Right atrium auricular region (tissue), 2 donors: ENCODE results near the gene RGS4. TPM values are rescaled to one million over a fixed set of nuclear protein-coding genes. Genes with fewer than 3 reads are reported as not detected.

Source experiments
- DNase-seq: peaks from one replicate; pipeline ENCODE4 v3.0.0-alpha.2; 2019; ENCODE audit warnings: low spot score
- H3K27ac ChIP-seq, 2 donors: fragments of 200-600 bp; sonication (generic); 1 replicate in 1 of 2; 2 replicates in 1 of 2; pipeline ENCODE4 v1.5.1; 2016 to 2019
- H3K27me3 ChIP-seq, 2 donors: fragments of 200-600 bp; sonication (generic); one replicate each; pipeline versions ENCODE4 v1.5.1 to v1.6.0; 2017 to 2019
- H3K36me3 ChIP-seq: fragments of 200-600 bp; sonication (generic); one replicate; pipeline ENCODE4 v1.5.1; 2016
- H3K4me1 ChIP-seq, 2 donors: fragments of 200-600 bp; sonication (generic); one replicate each; pipeline versions ENCODE4 v1.5.1 to v1.6.0; 2017 to 2019
- H3K4me3 ChIP-seq, 2 donors: fragments of 200-600 bp; sonication (generic); 1 replicate in 1 of 2; 2 replicates in 1 of 2; pipeline ENCODE4 v1.5.1; 2017 to 2019; ENCODE audit warnings: mild to moderate bottlenecking in 1 of 2, moderate library complexity in 1 of 2
- H3K9me3 ChIP-seq, 2 donors: fragments of 200-600 bp; sonication (generic); one replicate each; pipeline ENCODE4 v1.5.1; 2019
- CTCF ChIP-seq, 2 donors: fragments of 200-600 bp; sonication (generic); IDR thresholded peaks; one replicate each; pipeline ENCODE4 v1.5.1; 2019; ENCODE audit warnings: antibody characterized with exemption in 2 of 2
- total RNA-seq, 2 donors: library from RNA; depleted of rRNA; stranded (reverse); fragments of >200 nt; gene quantifications; one replicate each; pipeline ENCODE4 v1.1.0, GENCODE V29; 2016

Gene RGS4
- total RNA-seq, 2 donors from 2014 or later: 1.5 to 5.0 TPM

- Histone ChIP-seq H3K4me1 (no peaks in the 10 kb centered on the region), H3K36me3 (no peaks in the 10 kb centered on the region), H3K9me3 (no peaks in the 10 kb centered on the region), H3K27me3 (no peaks in the 10 kb centered on the region), H3K27ac (no peak overlapping the region), H3K4me3 (no peak overlapping the region)
- TF ChIP-seq CTCF (IDR thresholded peaks at IDR 0.05): no peak
- no peak for DNase-seq
Observed at GRCh38 chr1:163048869-163049268, 20.3 kb upstream of the RGS4 start.

GRCh38 chr1:163049296-163049695 is 19.9 kb upstream of the RGS4 start:
- no peak for DNase-seq
- TF ChIP-seq CTCF (IDR thresholded peaks at IDR 0.05): no peak
- no peak overlapping the region for H3K4me3 ChIP-seq
- H3K9me3 ChIP-seq: no peaks in the 10 kb centered on the region
- H3K4me1 ChIP-seq: no peaks in the 10 kb centered on the region
- no peaks in the 10 kb centered on the region for H3K27me3 ChIP-seq
- H3K36me3 ChIP-seq: no peaks in the 10 kb centered on the region
- H3K27ac ChIP-seq: no peak overlapping the region

DNA sequence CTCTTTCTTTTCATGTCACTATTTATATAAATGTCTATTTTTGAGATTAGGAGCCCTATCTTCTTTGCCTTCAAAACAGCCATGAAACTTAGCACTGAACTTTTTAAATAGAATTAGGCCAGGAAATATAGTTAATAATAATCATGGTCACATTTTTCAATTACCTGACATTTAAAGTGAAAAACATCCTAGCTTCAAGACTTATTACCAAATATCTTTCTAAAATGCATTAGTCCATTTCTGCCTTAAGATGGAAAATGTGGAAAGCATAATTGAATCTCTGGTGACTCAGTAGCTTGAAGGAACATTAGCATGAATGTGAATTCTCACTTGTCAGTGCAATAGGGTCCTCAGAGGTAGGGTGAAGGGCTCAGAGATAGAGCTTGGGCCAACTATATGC is 18.7 kb upstream of the RGS4 start:
- no peak for DNase-seq
- Histone ChIP-seq H3K4me1 (no peaks in the 10 kb centered on the region), H3K9me3 (no peaks in the 10 kb centered on the region), H3K4me3 (no peak overlapping the region), H3K27me3 (no peaks in the 10 kb centered on the region), H3K27ac (no peak overlapping the region), H3K36me3 (no peaks in the 10 kb centered on the region)
- TF ChIP-seq CTCF (IDR thresholded peaks at IDR 0.05): no peak

GRCh38 chr1:163054181-163054591 is 15.0 kb upstream of the RGS4 start:
- Histone ChIP-seq H3K4me3 (no peak overlapping the region), H3K36me3 (no peaks in the 10 kb centered on the region), H3K4me1 (no peaks in the 10 kb centered on the region), H3K27me3 (no peaks in the 10 kb centered on the region), H3K9me3 (no peaks in the 10 kb centered on the region), H3K27ac (no peak overlapping the region)
- DNase-seq: no peak
- no peak for TF ChIP-seq CTCF (IDR thresholded peaks at IDR 0.05)

DNA sequence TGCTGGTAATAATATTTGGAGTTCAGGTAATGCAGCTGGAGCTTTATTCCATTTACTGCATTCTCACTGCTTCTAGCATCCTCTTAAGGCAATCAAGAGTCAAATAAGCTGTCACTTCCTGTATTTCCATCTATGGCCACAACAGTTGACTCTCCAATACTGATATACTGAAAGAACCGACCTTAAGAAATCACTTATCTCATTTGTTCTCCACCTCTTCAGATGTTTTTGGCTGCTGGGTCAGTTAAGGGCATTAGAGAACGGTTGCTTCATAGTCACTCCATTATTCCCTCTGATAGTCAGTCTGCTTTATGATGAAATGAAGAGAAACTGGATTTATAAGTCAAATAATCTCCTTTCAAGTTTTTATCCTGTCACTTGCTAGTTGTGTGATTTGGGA is 14.2 kb upstream of the RGS4 start:
- Histone ChIP-seq H3K4me1 (no peaks in the 10 kb centered on the region), H3K27me3 (no peaks in the 10 kb centered on the region), H3K36me3 (no peaks in the 10 kb centered on the region), H3K4me3 (no peak overlapping the region), H3K27ac (no peak overlapping the region), H3K9me3 (no peaks in the 10 kb centered on the region)
- no peak for DNase-seq
- no peak for TF ChIP-seq CTCF (IDR thresholded peaks at IDR 0.05)

DNA sequence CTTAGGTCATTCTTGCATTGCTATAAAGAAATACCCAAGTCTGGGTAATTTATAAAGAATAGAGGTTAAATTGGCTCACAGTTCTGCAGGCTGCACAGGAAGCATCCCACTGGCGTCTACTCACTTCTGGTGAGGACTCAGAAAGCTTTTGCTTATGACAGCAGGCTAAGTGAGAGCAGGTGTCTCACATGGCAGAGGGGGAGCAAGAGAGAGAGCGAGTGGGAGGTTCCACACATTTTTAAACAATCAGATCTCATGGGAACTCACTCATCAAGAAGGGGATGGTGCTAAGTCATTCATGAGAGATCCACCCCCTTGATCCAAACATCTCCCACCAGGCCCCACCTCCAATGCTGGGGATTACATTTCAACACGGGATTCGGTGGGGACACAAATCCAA is 13.6 kb upstream of the RGS4 start:
- no peaks in the 10 kb centered on the region for H3K4me1 ChIP-seq
- no peak overlapping the region for H3K27ac ChIP-seq
- no peak overlapping the region for H3K4me3 ChIP-seq
- no peaks in the 10 kb centered on the region for H3K36me3 ChIP-seq
- H3K27me3 ChIP-seq: no peaks in the 10 kb centered on the region
- no peak for TF ChIP-seq CTCF (IDR thresholded peaks at IDR 0.05)
- H3K9me3 ChIP-seq: no peaks in the 10 kb centered on the region
- no peak for DNase-seq
